GM12801 (cell line): ENCODE results near the gene ENC1.

Experiments used
- TF ChIP-seq, protein P1 (sequence below): IDR thresholded peaks from one replicate; pipeline ENCODE4 v1.5.1; 2011; ENCODE audit warnings: control low read depth; ENCODE audit not compliant: insufficient read length; ENCODE audit errors: extremely low read depth

Gene ENC1

DNA sequence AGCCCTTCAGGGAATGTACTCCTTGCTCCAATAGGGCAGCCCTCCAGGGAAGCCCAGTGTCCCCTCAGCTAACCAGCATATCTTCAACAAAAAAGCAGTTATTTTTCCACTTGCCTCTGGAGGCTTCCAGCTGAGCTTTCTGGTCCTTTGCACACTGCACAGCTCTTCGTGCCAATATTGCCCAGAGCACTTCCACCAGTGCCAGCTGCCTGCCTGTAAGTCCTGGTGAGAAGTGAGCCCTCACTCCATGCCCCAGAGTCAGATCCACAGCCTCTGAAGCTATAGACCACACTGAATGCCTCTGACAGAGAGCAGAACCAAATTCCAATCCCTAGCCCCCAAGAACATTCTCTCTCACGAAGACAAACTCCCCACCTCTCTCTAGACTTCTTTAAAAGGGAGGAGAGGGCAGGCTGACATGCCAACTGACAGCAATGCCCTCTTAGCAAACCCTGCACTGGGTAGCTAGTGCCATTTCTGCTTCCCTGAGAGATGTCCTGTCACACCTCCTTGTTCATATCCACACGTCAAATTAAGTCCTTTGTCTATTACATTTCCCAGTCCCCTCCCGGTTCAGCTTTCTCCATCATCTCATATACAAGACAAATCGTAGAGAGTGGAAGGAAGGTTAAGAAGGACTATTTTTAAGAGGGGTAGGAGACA, 31.8 kb upstream of the ENC1 start:
- TF ChIP-seq, protein P1, sequence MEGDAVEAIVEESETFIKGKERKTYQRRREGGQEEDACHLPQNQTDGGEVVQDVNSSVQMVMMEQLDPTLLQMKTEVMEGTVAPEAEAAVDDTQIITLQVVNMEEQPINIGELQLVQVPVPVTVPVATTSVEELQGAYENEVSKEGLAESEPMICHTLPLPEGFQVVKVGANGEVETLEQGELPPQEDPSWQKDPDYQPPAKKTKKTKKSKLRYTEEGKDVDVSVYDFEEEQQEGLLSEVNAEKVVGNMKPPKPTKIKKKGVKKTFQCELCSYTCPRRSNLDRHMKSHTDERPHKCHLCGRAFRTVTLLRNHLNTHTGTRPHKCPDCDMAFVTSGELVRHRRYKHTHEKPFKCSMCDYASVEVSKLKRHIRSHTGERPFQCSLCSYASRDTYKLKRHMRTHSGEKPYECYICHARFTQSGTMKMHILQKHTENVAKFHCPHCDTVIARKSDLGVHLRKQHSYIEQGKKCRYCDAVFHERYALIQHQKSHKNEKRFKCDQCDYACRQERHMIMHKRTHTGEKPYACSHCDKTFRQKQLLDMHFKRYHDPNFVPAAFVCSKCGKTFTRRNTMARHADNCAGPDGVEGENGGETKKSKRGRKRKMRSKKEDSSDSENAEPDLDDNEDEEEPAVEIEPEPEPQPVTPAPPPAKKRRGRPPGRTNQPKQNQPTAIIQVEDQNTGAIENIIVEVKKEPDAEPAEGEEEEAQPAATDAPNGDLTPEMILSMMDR: no peak

DNA sequence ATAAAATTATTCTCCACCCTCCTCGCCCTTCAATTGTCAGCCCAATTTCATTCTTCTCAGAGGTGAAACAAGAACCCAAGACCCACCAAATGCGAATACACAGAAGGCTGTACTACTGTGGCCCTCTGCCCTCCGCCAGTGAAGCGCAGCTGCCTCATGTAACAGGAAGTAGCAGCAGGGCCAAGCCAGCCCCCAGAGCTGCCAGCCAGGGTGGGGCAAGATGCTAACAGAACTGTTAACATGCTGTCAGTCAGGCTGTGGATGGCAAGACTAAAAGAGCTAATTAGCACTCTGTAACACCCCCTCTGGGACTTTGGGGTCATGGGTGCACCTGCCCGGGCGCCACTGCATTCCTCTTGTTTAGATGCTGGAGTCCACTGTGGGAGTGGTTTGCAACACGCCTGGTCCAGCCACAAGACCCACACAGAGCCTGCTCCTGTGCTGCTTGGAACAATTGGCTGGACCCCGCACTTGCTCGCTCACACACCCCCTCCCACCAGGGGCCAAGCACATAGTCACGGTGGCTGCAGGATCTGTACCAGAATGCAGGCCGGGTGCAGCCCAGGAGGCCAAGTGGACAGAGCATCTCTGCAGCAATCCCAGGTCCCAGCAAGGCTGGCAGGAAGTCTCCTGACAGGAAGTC, 30.0 kb upstream of the ENC1 start:
- TF ChIP-seq, protein P1: no peak

DNA sequence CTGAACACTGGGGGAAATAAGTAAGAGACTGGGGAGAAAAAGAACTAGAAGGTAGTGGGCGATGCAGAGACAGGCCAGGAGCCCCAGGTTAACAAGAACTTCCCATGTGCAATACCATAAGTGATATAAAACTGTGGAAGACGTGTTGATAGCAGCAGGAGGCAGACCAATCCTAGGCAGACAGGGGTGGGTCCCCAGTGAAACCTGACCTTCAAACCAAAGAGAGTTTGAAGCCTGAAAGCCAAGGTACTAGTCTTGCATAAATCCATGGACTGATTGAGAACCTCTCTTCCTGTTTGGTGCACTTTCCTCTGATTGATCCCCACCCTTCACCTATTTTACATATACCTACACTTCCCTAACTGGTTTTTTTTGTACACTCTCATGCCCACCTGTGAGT, 29.3 kb upstream of the ENC1 start:
- TF ChIP-seq, protein P1: no peak

DNA sequence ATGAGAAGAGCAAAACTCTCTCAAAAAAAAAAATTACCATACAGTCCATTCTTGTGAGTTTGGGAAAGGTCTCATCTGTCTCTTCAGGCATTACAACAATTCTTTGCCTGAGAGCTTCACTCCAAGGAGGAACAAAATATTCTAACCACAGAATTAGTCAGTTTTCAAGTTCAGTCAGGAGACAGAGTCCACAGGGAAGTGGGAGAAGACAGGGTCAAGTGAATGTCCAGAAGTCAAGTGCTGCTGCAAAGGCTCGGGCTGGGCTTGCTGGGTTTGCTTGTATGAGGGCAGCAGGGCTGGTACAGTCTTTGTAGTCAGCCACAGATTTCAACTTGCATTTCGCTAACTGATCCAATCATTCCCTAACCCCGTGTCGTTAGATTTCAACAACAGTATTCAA, 26.9 kb upstream of the ENC1 start:
- TF ChIP-seq, protein P1: no peak

DNA sequence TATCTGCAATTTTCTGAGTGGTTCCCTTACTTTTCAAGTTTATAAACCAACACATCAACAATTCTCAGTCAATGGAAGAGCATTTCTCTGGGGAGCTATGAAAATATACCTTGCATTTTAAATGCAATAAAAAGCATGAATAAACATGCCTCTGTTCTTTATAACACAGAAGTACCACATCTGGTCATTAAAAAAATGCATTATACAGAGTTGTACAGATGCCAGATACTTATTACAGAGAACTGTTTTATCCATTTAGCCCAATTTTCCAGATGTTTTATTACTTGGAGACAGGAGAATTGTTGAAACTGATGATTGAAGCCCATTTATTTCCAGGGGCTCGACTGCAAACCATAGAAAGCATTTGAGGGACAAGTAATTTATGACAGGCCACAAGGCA, 25.3 kb upstream of the ENC1 start:
- TF ChIP-seq, protein P1: no peak

DNA sequence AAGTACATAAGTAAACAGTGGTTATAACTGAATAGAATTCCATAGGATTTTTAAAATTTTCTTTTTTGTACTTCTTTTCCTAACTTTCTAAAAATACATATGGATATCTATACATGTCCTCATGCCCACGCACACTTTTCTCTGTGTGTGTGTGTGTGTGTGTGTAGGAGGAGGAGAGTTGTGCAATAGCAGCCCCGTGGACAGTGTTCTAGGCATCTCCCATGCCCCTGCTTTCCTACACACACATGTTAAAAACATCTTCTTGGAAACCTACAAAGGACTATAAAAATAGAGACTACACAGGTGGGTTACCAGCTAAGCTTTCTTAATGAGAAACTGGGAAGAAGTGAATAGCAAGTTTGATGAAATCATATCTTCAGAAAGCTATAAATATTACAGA, 24.7 kb upstream of the ENC1 start:
- TF ChIP-seq, protein P1: no peak

DNA sequence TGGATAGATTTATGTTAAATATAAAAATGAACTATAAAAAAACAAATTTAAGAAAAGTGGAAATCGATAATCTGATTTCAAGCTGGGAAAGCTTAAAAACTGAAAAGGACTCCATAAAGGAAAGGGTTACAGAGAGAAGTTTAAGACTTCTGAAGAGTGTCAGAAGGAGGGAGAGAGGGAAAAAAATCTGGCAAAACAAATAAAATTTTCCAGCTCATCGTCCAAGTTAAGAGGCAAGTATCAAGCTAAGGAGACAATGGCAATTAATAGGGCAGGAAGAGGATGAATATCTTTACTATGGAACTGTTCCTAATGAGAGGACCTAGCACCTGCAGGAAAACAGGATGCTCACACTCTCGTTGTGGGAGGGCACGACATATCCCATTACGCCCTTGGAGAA, 24.0 kb upstream of the ENC1 start:
- TF ChIP-seq, protein P1: no peak
